ENCODE results near the gene PEX5. TPM values are rescaled to one million over a fixed set of nuclear protein-coding genes. Genes with fewer than 3 reads are reported as not detected.
"Not testable (repeated sequence)": the region's sequence is repeated elsewhere in the genome, so short reads cannot be mapped to it uniquely, and the experiment has no call there.

Gene PEX5
- total and polyA plus RNA-seq, 2 donors: 31.6 to 40.8 TPM

GRCh38 chr12:7217475-7218069 lies 28.1 kb downstream of the PEX5 start:
- no peak overlapping the region for H3K4me3 ChIP-seq (ENCODE audit: low read length in 2 of 2)
- H3K9me3 ChIP-seq (ENCODE audit: control insufficient read depth in 2 of 2, insufficient read depth in 1 of 2, low read length in 1 of 2): peaks cover 2 to 3% of the 10 kb centered on the region in 2 donors
- peaks cover 0 to 3% of the 10 kb centered on the region in 2 donors for H3K4me1 ChIP-seq (ENCODE audit: control insufficient read depth in 2 of 2, insufficient read depth in 2 of 2, low read length in 2 of 2)
- 92% methylated on average over 7 of the region's 7 CpGs for WGBS
- no peak overlapping the region for H3K27ac ChIP-seq (ENCODE audit: low read depth in 1 of 2, low read length in 1 of 2)
- no peak for DNase-seq (ENCODE audit: low read depth in 6 of 9, low spot score in 9 of 9)
- peaks cover 3% of the 10 kb centered on the region in 2 donors for H3K36me3 ChIP-seq (ENCODE audit: control insufficient read depth in 2 of 2, insufficient read depth in 2 of 2, low read length in 1 of 2)
- no peaks in the 10 kb centered on the region for H3K27me3 ChIP-seq (ENCODE audit: control insufficient read depth in 2 of 2, insufficient read depth in 1 of 2, low read length in 1 of 2)

GRCh38 chr12:7219599-7220243 lies 30.2 kb downstream of the PEX5 start:
- no peaks in the 10 kb centered on the region for H3K36me3 ChIP-seq (ENCODE audit: control insufficient read depth in 2 of 2, insufficient read depth in 2 of 2, low read length in 1 of 2)
- no peaks in the 10 kb centered on the region for H3K27me3 ChIP-seq (ENCODE audit: control insufficient read depth in 2 of 2, insufficient read depth in 1 of 2, low read length in 1 of 2)
- H3K4me1 ChIP-seq (ENCODE audit: control insufficient read depth in 2 of 2, insufficient read depth in 2 of 2, low read length in 2 of 2): peaks cover 0 to 3% of the 10 kb centered on the region in 2 donors
- no peak overlapping the region for H3K4me3 ChIP-seq (ENCODE audit: low read length in 2 of 2)
- peak; percentile 51 to 89 (median 74) for DNase-seq (ENCODE audit: low read depth in 6 of 9, low spot score in 9 of 9)
- 32% methylated on average over 3 of the region's 3 CpGs for WGBS
- H3K9me3 ChIP-seq (ENCODE audit: control insufficient read depth in 2 of 2, insufficient read depth in 1 of 2, low read length in 1 of 2): no peaks in the 10 kb centered on the region
- no peak overlapping the region for H3K27ac ChIP-seq (ENCODE audit: low read depth in 1 of 2, low read length in 1 of 2)

GRCh38 chr12:7221486-7221885 lies 32.0 kb downstream of the PEX5 start:
- Histone ChIP-seq H3K4me3 (ENCODE audit: low read length in 2 of 2) (no peak overlapping the region), H3K27ac (ENCODE audit: low read depth in 1 of 2, low read length in 1 of 2) (no peak overlapping the region), H3K27me3 (ENCODE audit: control insufficient read depth in 2 of 2, insufficient read depth in 1 of 2, low read length in 1 of 2) (no peaks in the 10 kb centered on the region), H3K36me3 (ENCODE audit: control insufficient read depth in 2 of 2, insufficient read depth in 2 of 2, low read length in 1 of 2) (no peaks in the 10 kb centered on the region), H3K4me1 (ENCODE audit: control insufficient read depth in 2 of 2, insufficient read depth in 2 of 2, low read length in 2 of 2) (peaks cover 0 to 3% of the 10 kb centered on the region in 2 donors), H3K9me3 (ENCODE audit: control insufficient read depth in 2 of 2, insufficient read depth in 1 of 2, low read length in 1 of 2) (no peaks in the 10 kb centered on the region)
- DNase-seq (ENCODE audit: low read depth in 6 of 9, low spot score in 9 of 9): peak in 1 of 9 donors; percentile 18
- 13% methylated on average over 1 of the region's 1 CpG for WGBS

GRCh38 chr12:7229741-7230140 lies 40.3 kb downstream of the PEX5 start:
- 99% methylated on average over 2 of the region's 2 CpGs for WGBS
- no peak for DNase-seq (ENCODE audit: low read depth in 6 of 9, low spot score in 9 of 9)

DNA sequence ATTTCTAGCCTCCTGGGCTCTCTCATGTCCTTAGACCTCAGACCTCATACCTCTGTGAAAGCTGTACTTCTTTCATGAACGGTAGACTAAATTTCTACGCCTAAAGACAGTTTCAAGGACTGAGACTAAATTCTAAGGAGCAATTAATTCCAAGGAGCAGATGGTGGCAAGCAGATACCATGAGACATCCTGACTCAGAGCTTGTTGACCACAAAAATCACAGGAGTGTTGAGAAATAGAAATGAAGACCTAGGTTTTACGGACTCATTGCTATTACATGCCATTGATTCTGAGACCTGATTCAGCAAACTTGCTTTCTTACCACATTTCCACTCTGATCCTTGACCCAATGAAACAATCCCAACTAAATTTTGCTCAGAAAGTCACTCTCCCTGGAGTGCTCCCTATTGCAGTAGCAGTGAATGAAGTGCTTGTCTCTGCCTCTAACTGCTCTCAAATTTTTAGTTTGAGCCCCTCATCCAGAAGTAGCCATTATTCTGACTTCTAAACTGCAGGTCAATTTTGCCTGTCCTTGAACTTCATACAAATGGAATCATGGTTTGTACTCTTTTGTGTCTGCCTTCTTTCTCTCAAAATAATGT lies 52.0 kb downstream of the PEX5 start:
- Histone ChIP-seq H3K36me3 (ENCODE audit: control insufficient read depth in 2 of 2, insufficient read depth in 2 of 2, low read length in 1 of 2) (no peaks in the 10 kb centered on the region), H3K4me3 (ENCODE audit: low read length in 2 of 2) (no peak overlapping the region), H3K27me3 (ENCODE audit: control insufficient read depth in 2 of 2, insufficient read depth in 1 of 2, low read length in 1 of 2) (no peaks in the 10 kb centered on the region), H3K27ac (ENCODE audit: low read depth in 1 of 2, low read length in 1 of 2) (no peak overlapping the region), H3K4me1 (ENCODE audit: control insufficient read depth in 2 of 2, insufficient read depth in 2 of 2, low read length in 2 of 2) (no peaks in the 10 kb centered on the region), H3K9me3 (ENCODE audit: control insufficient read depth in 2 of 2, insufficient read depth in 1 of 2, low read length in 1 of 2) (no peaks in the 10 kb centered on the region)
- WGBS: 90% methylated on average over 3 of the region's 3 CpGs
- no peak for DNase-seq (ENCODE audit: low read depth in 6 of 9, low spot score in 9 of 9)

More at GRCh38 chr12:7229741-7230140, 40.3 kb downstream of the PEX5 start:
- Histone ChIP-seq H3K27ac (ENCODE audit: low read depth in 1 of 2, low read length in 1 of 2) (no peak overlapping the region), H3K4me1 (ENCODE audit: control insufficient read depth in 2 of 2, insufficient read depth in 2 of 2, low read length in 2 of 2) (no peaks in the 10 kb centered on the region), H3K9me3 (ENCODE audit: control insufficient read depth in 2 of 2, insufficient read depth in 1 of 2, low read length in 1 of 2) (no peaks in the 10 kb centered on the region), H3K4me3 (ENCODE audit: low read length in 2 of 2) (no peak overlapping the region), H3K36me3 (ENCODE audit: control insufficient read depth in 2 of 2, insufficient read depth in 2 of 2, low read length in 1 of 2) (no peaks in the 10 kb centered on the region), H3K27me3 (ENCODE audit: control insufficient read depth in 2 of 2, insufficient read depth in 1 of 2, low read length in 1 of 2) (no peaks in the 10 kb centered on the region)

- Histone ChIP-seq H3K9me3 (ENCODE audit: control insufficient read depth in 2 of 2, insufficient read depth in 1 of 2, low read length in 1 of 2) (no peaks in the 10 kb centered on the region), H3K4me1 (ENCODE audit: control insufficient read depth in 2 of 2, insufficient read depth in 2 of 2, low read length in 2 of 2) (no peaks in the 10 kb centered on the region), H3K4me3 (ENCODE audit: low read length in 2 of 2) (no peak overlapping the region), H3K36me3 (ENCODE audit: control insufficient read depth in 2 of 2, insufficient read depth in 2 of 2, low read length in 1 of 2) (no peaks in the 10 kb centered on the region), H3K27me3 (ENCODE audit: control insufficient read depth in 2 of 2, insufficient read depth in 1 of 2, low read length in 1 of 2) (no peaks in the 10 kb centered on the region), H3K27ac (ENCODE audit: low read depth in 1 of 2, low read length in 1 of 2) (no peak overlapping the region)
- no peak for DNase-seq (ENCODE audit: low read depth in 6 of 9, low spot score in 9 of 9)
- WGBS: 94% methylated on average over 7 of the region's 7 CpGs
Observed at GRCh38 chr12:7242176-7243101, 53.0 kb downstream of the PEX5 start.

GRCh38 chr12:7251328-7251996 lies 62.0 kb downstream of the PEX5 start:
- not testable (repeated sequence) for H3K27me3 ChIP-seq (ENCODE audit: control insufficient read depth in 2 of 2, insufficient read depth in 1 of 2, low read length in 1 of 2); H3K9me3 ChIP-seq (ENCODE audit: control insufficient read depth in 2 of 2, insufficient read depth in 1 of 2, low read length in 1 of 2); H3K27ac ChIP-seq (ENCODE audit: low read depth in 1 of 2, low read length in 1 of 2); DNase-seq (ENCODE audit: low read depth in 6 of 9, low spot score in 9 of 9); H3K4me3 ChIP-seq (ENCODE audit: low read length in 2 of 2); H3K36me3 ChIP-seq (ENCODE audit: control insufficient read depth in 2 of 2, insufficient read depth in 2 of 2, low read length in 1 of 2); H3K4me1 ChIP-seq (ENCODE audit: control insufficient read depth in 2 of 2, insufficient read depth in 2 of 2, low read length in 2 of 2)
- WGBS: 95% methylated on average over 19 of the region's 22 CpGs

- no peak for DNase-seq (ENCODE audit: low read depth in 6 of 9, low spot score in 9 of 9)
- Histone ChIP-seq H3K4me1 (ENCODE audit: control insufficient read depth in 2 of 2, insufficient read depth in 2 of 2, low read length in 2 of 2) (no peaks in the 10 kb centered on the region), H3K27me3 (ENCODE audit: control insufficient read depth in 2 of 2, insufficient read depth in 1 of 2, low read length in 1 of 2) (no peaks in the 10 kb centered on the region), H3K4me3 (ENCODE audit: low read length in 2 of 2) (no peak overlapping the region), H3K27ac (ENCODE audit: low read depth in 1 of 2, low read length in 1 of 2) (no peak overlapping the region), H3K9me3 (ENCODE audit: control insufficient read depth in 2 of 2, insufficient read depth in 1 of 2, low read length in 1 of 2) (no peaks in the 10 kb centered on the region), H3K36me3 (ENCODE audit: control insufficient read depth in 2 of 2, insufficient read depth in 2 of 2, low read length in 1 of 2) (no peaks in the 10 kb centered on the region)
- WGBS: 97% methylated on average over 1 of the region's 1 CpG
Observed at GRCh38 chr12:7259060-7259459, 69.6 kb downstream of the PEX5 start.
